GM23338 (cell line): ENCODE data around the gene MRPS10. TPM values are rescaled to one million over a fixed set of nuclear protein-coding genes. Genes with fewer than 3 reads are reported as not detected.
"Not testable (repeated sequence)": the region's sequence is repeated elsewhere in the genome, so short reads cannot be mapped to it uniquely, and the experiment has no call there.

Experiments used
- ATAC-seq: fragments of 200-7000 bp; cut with Tn5 transposase; 3 replicates; pipeline ENCODE4 v1.9.1; 2020
- DNase-seq: peaks from one replicate; pipeline ENCODE4 v3.0.0-alpha.2; 2015; ENCODE audit warnings: low spot score
- H2AFZ ChIP-seq: fragments of 200-600 bp; sonication (generic); 2 replicates; pipeline ENCODE4 v1.8.0; 2016; ENCODE audit warnings: antibody characterized with exemption, mild to moderate bottlenecking, moderate library complexity
- H3F3A ChIP-seq: fragments of 200-600 bp; sonication (generic); replicated peaks from 2 replicates; pipeline ENCODE4 v1.8.0; 2017; ENCODE audit warnings: antibody characterized with exemption, mixed run types, low read depth
- H3K27ac ChIP-seq: fragments of 200-600 bp; sonication (generic); 2 replicates; pipeline ENCODE4 v1.6.1; 2016; ENCODE audit warnings: low read depth
- H3K27me3 ChIP-seq: fragments of 200-600 bp; sonication (generic); 2 replicates; pipeline ENCODE4 v1.8.0; 2016; ENCODE audit warnings: mild to moderate bottlenecking, mixed run types, moderate library complexity; ENCODE audit not compliant: insufficient read depth
- H3K36me3 ChIP-seq: fragments of 200-600 bp; sonication (generic); 2 replicates; pipeline ENCODE4 v1.8.0; 2016; ENCODE audit warnings: mild to moderate bottlenecking; ENCODE audit not compliant: insufficient read depth
- H3K4me1 ChIP-seq: fragments of 200-600 bp; sonication (generic); 2 replicates; pipeline ENCODE4 v1.8.0; 2016; ENCODE audit warnings: mild to moderate bottlenecking, moderate library complexity; ENCODE audit not compliant: insufficient read depth
- H3K4me2 ChIP-seq: fragments of 200-600 bp; sonication (generic); 2 replicates; pipeline ENCODE4 v1.7.1; 2017; ENCODE audit warnings: mixed run types
- H3K4me3 ChIP-seq: fragments of 200-600 bp; sonication (generic); 2 replicates; pipeline ENCODE4 v1.6.1; 2016; ENCODE audit warnings: mixed run types
- H3K79me2 ChIP-seq: fragments of 200-600 bp; sonication (generic); replicated peaks from 2 replicates; pipeline ENCODE4 v1.8.0; 2017; ENCODE audit warnings: mild to moderate bottlenecking; ENCODE audit not compliant: insufficient read depth
- H3K9me2 ChIP-seq: fragments of 200-600 bp; sonication (generic); 2 replicates; pipeline ENCODE4 v1.8.0; 2017; ENCODE audit not compliant: insufficient read depth
- H4K20me1 ChIP-seq: fragments of 200-600 bp; sonication (generic); replicated peaks from 2 replicates; pipeline ENCODE4 v1.8.0; 2017; ENCODE audit warnings: mild to moderate bottlenecking; ENCODE audit not compliant: insufficient read depth
- H3K27ac Mint-ChIP-seq: 2 replicates; pipeline ENCODE4 v1.8.0; 2020; ENCODE audit warnings: inconsistent platforms, mild to moderate bottlenecking, moderate library complexity, mixed read lengths
- H3K27me3 Mint-ChIP-seq: 3 replicates; pipeline ENCODE4 v1.8.0; 2022; ENCODE audit warnings: low read depth, mild to moderate bottlenecking, moderate library complexity, mixed read lengths, inconsistent platforms; ENCODE audit not compliant: insufficient read depth, poor library complexity
- H3K36me3 Mint-ChIP-seq: 3 replicates; pipeline ENCODE4 v1.8.0; 2021; ENCODE audit warnings: low read depth, mild to moderate bottlenecking, inconsistent platforms, moderate library complexity, mixed read lengths
- H3K4me1 Mint-ChIP-seq: 3 replicates; pipeline ENCODE4 v1.8.0; 2020; ENCODE audit warnings: mild to moderate bottlenecking, inconsistent platforms, mixed read lengths
- H3K4me3 Mint-ChIP-seq: 3 replicates; pipeline ENCODE4 v1.8.0; 2021; ENCODE audit warnings: moderate library complexity, mild to moderate bottlenecking, inconsistent platforms, mixed read lengths
- H3K9me3 Mint-ChIP-seq: 3 replicates; pipeline ENCODE4 v1.8.0; 2020; ENCODE audit warnings: moderate library complexity, mild to moderate bottlenecking, inconsistent platforms, mixed read lengths
- CTCF ChIP-seq, 2 experiments: fragments of 200-600 bp in 1 of 2; sonication (generic) in 1 of 2; conservative IDR thresholded peaks; 2 replicates each; pipeline versions ENCODE4 v1.5.1 to v1.6.1; 2016 to 2017; ENCODE audit warnings: antibody characterized with exemption in 2 of 2, low read depth in 2 of 2, mild to moderate bottlenecking in 2 of 2, moderate library complexity in 1 of 2
- ETS1 ChIP-seq: IDR thresholded peaks from 2 replicates; pipeline ENCODE4 v1.6.1; 2016; ENCODE audit warnings: antibody characterized with exemption
- EZH2 ChIP-seq: fragments of 200-600 bp; sonication (generic); IDR thresholded peaks from one replicate; pipeline ENCODE4 v1.8.0; 2017; ENCODE audit warnings: antibody characterized with exemption, mild to moderate bottlenecking, low read depth; ENCODE audit not compliant: unreplicated experiment
- NANOG ChIP-seq: IDR thresholded peaks from 2 replicates; pipeline ENCODE4 v1.6.1; 2016; ENCODE audit warnings: antibody characterized with exemption, borderline replicate concordance
- POLR2AphosphoS5 ChIP-seq: IDR thresholded peaks from 2 replicates; pipeline ENCODE4 v1.6.1; 2016; ENCODE audit warnings: antibody characterized with exemption, low read depth
- REST ChIP-seq: IDR thresholded peaks from one replicate; pipeline ENCODE4 v1.6.1; 2018; ENCODE audit warnings: antibody characterized with exemption; ENCODE audit not compliant: unreplicated experiment
- ZNF462 ChIP-seq: fragments of 250-450 bp; sonication (Bioruptor Pico); IDR thresholded peaks from 2 replicates; pipeline ENCODE4 v1.5.0; 2020; ENCODE audit warnings: mild to moderate bottlenecking, moderate library complexity
- polyA plus RNA-seq: library from polyadenylated mRNA; unstranded; fragments of >200 nt; fragmentation: Nextera tagmentation; extraction: Ambion mirVana; gene quantifications from 2 replicates; pipeline ENCODE4 v1.2.1, GENCODE V29; 2016
- total RNA-seq: library from RNA; depleted of rRNA; stranded (reverse); fragments of >200 nt; shearing (Covaris generic); gene quantifications from 2 replicates; pipeline ENCODE4 v1.2.3, GENCODE V29; 2014

Gene MRPS10
- total and polyA plus RNA-seq, 2 experiments from 2014 or later = 36.2 to 42.7 TPM

GRCh38 chr6:42192385-42192784 lies 25.3 kb downstream of the MRPS10 start:
- H3K9me3 Mint-ChIP-seq, H3K9me2 ChIP-seq, H3K27me3 ChIP-seq, H3K4me2 ChIP-seq, H4K20me1 ChIP-seq, H3K4me1 ChIP-seq, H3F3A ChIP-seq, DNase-seq, H3K4me3 Mint-ChIP-seq, H3K36me3 Mint-ChIP-seq, ATAC-seq, H3K27ac ChIP-seq, H3K4me3 ChIP-seq, H2AFZ ChIP-seq, H3K27me3 Mint-ChIP-seq, H3K27ac Mint-ChIP-seq, H3K36me3 ChIP-seq, H3K79me2 ChIP-seq: not testable (repeated sequence)
- peaks cover 17% of the 10 kb centered on the region for H3K4me1 Mint-ChIP-seq

GRCh38 chr6:42190554-42191183 lies 27.0 kb downstream of the MRPS10 start:
- Histone ChIP-seq H3K27me3 (no peaks in the 10 kb centered on the region), H3K36me3 (no peaks in the 10 kb centered on the region), H3K27ac (no peak overlapping the region), H4K20me1 (no peaks in the 10 kb centered on the region), H2AFZ (no peak overlapping the region), H3K79me2 (no peaks in the 10 kb centered on the region), H3K4me1 (peaks cover 10% of the 10 kb centered on the region), H3K4me3 (no peak overlapping the region), H3K4me2 (no peak overlapping the region), H3K9me2 (no peaks in the 10 kb centered on the region; the same call in 1 of the 2 replicates), H3F3A (peaks cover 6% of the 10 kb centered on the region; the same call in 1 of the 2 replicates)
- no peaks in the 10 kb centered on the region for H3K9me3 Mint-ChIP-seq
- no peaks in the 10 kb centered on the region; the same call in 2 of the 3 replicates for H3K36me3 Mint-ChIP-seq
- no peak for TF ChIP-seq ETS1
- TF ChIP-seq POLR2AphosphoS5 = no peak
- TF ChIP-seq REST = no peak
- TF ChIP-seq EZH2 = no peak
- no peak for TF ChIP-seq ZNF462 (CRISPR knock-in tag)
- TF ChIP-seq NANOG = no peak
- TF ChIP-seq CTCF (conservative IDR thresholded peaks at IDR 0.05; ENCODE audit: low read depth in 2 of 2) = no peak
- H3K27me3 Mint-ChIP-seq = peaks cover 9% of the 10 kb centered on the region
- no peak overlapping the region for H3K4me3 Mint-ChIP-seq
- H3K27ac Mint-ChIP-seq = no peak overlapping the region
- H3K4me1 Mint-ChIP-seq = peaks cover 26% of the 10 kb centered on the region
- ATAC-seq (no peak), DNase-seq (no peak)
